ENCODE results near the gene LRRC72.

The LRRC72 gene

DNA sequence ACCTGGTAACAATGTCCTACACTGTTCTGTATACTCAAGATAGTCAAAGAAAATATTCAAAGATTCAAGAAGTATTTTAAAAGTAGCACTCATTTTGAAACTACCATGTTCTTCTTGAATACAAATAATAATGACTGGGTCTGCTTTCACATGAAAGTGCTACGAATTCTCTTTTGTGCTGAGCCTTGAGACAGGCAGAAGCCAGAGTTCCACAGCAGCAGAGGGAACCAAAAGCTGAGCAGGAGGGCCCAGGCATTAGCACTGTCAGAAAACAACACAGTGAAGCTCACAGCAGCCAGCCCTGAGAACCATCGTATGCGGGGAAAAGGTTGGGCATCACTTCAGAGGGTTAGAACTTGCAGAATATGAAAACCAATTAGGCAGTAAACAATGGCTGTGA, 80.1 kb downstream of the LRRC72 start:
- no peak for TF ChIP-seq ZFX (IDR thresholded peaks at IDR 0.05)
- TF ChIP-seq, protein P1, sequence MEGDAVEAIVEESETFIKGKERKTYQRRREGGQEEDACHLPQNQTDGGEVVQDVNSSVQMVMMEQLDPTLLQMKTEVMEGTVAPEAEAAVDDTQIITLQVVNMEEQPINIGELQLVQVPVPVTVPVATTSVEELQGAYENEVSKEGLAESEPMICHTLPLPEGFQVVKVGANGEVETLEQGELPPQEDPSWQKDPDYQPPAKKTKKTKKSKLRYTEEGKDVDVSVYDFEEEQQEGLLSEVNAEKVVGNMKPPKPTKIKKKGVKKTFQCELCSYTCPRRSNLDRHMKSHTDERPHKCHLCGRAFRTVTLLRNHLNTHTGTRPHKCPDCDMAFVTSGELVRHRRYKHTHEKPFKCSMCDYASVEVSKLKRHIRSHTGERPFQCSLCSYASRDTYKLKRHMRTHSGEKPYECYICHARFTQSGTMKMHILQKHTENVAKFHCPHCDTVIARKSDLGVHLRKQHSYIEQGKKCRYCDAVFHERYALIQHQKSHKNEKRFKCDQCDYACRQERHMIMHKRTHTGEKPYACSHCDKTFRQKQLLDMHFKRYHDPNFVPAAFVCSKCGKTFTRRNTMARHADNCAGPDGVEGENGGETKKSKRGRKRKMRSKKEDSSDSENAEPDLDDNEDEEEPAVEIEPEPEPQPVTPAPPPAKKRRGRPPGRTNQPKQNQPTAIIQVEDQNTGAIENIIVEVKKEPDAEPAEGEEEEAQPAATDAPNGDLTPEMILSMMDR (conservative IDR thresholded peaks at IDR 0.05), result no peak
- no peak overlapping the region for H3K27ac ChIP-seq

DNA sequence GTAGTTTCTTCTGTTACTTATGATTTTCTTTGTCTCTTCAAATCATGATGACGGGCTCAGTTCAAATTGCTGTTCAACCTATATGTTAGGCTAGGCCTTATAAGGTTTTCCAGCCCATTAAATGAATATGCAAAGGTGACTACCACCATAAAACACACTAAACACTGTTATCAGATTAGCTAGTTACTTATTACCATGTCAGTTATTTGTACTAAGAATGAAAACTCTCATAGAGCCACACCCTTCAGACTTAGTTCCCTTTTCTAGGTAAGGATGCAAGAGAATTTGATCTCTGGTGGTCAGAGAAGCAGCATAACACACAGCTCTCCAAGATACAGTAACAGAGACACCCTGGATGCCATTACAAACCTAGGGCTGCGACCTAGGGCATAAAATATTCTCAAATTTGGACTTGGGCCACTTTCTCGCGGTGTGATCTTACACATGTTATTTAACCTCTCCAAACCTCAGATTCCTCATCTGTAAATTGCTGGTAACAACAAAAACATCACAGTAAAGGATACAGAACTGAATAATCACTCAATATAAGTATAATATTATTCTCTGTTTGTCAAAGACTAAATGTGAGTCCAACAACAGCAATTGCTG, 83.3 kb downstream of the LRRC72 start:
- TF ChIP-seq, protein P1 (conservative IDR thresholded peaks at IDR 0.05), result no peak
- TF ChIP-seq ZFX (IDR thresholded peaks at IDR 0.05), result no peak
- no peak overlapping the region for H3K27ac ChIP-seq

DNA sequence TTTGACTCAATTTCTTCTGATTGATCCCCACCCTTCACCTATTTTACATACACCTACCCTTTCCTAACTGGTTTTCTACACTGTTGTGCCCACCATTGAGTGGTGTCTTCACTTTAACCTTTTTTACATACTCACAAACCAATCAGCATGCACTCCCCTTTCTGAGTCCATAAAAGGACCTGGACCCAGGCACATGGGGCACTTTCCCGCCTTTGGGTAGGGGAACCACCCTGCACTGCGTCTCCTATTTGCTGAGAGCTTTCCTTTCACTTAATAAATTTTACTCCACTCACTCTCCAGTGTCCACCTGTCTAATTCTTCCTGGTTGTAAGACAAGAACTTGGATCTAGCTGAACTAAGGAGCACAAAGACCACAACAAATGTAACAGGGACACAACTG, 85.1 kb downstream of the LRRC72 start:
- no peak overlapping the region for H3K27ac ChIP-seq
- TF ChIP-seq, protein P1 (conservative IDR thresholded peaks at IDR 0.05), result no peak
- no peak for TF ChIP-seq ZFX (IDR thresholded peaks at IDR 0.05)

DNA sequence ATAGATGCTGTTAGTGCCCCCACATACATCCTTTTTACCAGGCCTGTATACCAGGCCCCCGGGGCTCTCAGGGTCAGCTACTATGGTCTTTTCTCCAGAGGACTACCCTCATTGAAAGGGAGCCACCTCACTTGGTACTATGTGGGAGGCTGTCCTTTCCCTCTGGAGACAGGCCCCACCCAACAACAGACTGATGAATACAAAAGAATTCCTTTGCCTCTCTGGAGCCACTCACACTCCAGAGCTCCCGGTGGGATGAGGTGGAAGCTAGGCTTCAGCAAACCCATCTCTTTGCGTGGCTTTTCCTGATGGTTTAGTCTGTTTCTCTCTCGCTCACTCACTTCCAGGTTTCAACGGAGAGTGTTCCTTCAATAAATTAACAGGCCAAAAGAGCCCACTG, 88.6 kb downstream of the LRRC72 start:
- no peak for TF ChIP-seq ZFX (IDR thresholded peaks at IDR 0.05)
- TF ChIP-seq, protein P1 (conservative IDR thresholded peaks at IDR 0.05), result no peak
- H3K27ac ChIP-seq, result no peak overlapping the region

DNA sequence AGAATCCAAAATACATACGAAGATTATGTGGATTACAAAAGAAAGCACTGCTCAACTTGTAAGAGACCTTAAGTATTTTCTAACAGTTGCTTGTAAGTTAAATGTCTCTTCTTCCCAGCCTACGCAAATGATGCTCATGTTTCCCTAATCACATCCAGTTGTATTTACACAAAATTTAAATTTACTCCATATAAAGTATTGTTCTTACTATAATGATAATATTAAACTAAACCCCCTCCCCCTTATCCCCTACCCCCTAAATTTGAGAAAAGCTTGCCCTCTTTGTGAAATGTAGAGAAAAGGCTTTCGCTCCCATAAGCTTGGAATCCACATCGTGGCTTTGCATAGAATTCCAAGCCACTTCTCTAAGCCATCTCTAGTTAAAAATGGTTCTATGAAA, 89.5 kb downstream of the LRRC72 start:
- no peak overlapping the region for H3K27ac ChIP-seq
- no peak for TF ChIP-seq ZFX (IDR thresholded peaks at IDR 0.05)
- TF ChIP-seq, protein P1 (conservative IDR thresholded peaks at IDR 0.05), result no peak

DNA sequence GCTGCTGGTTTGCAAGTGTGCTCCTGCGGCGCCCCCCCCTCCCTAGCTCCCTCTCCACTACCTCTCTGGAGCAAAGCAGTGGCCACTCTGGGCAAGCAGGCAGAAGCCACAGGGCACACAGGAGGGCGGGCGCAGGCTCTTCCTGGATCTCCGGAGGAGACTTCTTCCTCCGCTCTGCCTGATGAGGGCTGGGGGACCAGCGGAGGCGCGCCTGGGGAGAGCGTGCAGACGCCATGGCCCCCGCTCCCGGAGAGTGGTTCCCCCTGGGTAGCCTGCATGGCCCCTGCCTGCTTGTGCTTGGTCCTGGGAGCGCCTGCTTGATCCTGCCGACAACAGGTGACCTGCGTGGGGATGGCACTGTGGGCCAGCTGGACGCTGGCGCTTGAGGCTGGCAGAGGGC, 89.9 kb downstream of the LRRC72 start:
- TF ChIP-seq, protein P1 (conservative IDR thresholded peaks at IDR 0.05), result no peak
- TF ChIP-seq ZFX (IDR thresholded peaks at IDR 0.05), result no peak
- H3K27ac ChIP-seq, result no peak overlapping the region

DNA sequence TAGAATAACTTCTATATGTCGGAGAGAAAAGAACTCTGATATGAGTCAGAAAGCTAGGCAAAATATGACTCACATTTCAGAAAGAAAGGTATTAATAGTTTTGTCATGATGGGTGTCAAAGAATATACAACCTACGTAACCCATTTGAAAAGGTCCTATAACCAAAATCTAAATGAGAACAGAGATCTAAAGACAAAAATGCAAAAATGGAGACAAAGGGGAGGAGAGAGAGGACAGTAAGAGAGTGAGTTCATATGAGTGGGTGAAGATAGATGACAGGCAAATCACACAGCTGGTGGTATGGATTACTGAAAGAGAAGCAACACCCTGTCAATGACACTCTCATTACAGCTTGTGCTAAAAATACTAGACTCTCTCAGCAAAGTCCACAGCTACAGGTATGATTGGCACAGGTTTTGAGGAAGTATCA, 93.4 kb downstream of the LRRC72 start:
- TF ChIP-seq, protein P1 (conservative IDR thresholded peaks at IDR 0.05), result no peak
- TF ChIP-seq ZFX (IDR thresholded peaks at IDR 0.05), result no peak
- H3K27ac ChIP-seq, result no peak overlapping the region

All from C4-2B (cell line).